AG09309 (cell line): ENCODE results near the gene NPEPL1.

Experiments
- DNase-seq: peaks from one replicate; pipeline ENCODE4 v3.0.0-alpha.2; 2010; ENCODE audit warnings: low read depth
- H3K4me3 ChIP-seq: 2 replicates; pipeline ENCODE4 v1.5.1; 2011; ENCODE audit warnings: mild to moderate bottlenecking, low read depth, low read length, moderate library complexity; ENCODE audit not compliant: control insufficient read depth
- TF ChIP-seq, protein P1 (sequence below): IDR thresholded peaks from 2 replicates; pipeline ENCODE4 v1.5.1; 2011; ENCODE audit warnings: mild to moderate bottlenecking, low read depth, low read length, inconsistent platforms; ENCODE audit not compliant: insufficient read depth, control insufficient read depth; ENCODE audit errors: missing control alignments

Gene NPEPL1

DNA sequence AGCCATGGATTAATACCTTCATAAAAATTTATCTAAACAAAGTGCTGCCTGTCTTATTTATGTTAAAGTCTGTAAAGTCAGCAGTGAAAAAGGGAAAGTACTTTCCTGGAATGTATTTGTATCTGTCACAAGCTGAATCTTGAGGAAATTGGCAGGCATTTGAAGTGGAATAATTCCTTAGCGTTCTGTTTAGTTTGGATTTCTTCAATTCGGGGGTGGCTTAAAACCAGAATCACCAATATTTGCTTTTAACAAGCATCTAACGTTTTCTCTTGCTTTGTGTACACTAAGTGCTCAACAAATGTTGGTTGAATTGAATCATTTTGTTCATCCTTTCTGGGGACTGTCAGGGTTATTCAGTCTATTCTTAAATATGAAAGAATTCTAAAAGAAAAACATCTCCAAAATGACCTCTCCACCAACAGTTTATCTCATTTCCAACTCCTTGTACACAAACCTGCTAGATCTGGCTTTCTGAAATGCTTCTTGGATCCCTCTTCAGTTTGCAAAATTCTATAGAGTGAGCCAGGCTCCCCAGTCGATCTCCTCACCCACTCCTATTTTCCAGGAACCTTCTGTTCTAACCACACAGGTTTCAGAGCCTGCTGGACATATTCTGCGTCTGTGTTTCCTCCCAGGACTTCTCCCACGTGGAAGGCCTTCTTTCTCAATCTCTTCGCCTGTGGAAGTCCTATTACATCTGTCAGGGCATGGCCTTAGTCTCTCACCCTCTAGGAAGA, 2.0 kb upstream of the NPEPL1 start:
- TF ChIP-seq, protein P1, sequence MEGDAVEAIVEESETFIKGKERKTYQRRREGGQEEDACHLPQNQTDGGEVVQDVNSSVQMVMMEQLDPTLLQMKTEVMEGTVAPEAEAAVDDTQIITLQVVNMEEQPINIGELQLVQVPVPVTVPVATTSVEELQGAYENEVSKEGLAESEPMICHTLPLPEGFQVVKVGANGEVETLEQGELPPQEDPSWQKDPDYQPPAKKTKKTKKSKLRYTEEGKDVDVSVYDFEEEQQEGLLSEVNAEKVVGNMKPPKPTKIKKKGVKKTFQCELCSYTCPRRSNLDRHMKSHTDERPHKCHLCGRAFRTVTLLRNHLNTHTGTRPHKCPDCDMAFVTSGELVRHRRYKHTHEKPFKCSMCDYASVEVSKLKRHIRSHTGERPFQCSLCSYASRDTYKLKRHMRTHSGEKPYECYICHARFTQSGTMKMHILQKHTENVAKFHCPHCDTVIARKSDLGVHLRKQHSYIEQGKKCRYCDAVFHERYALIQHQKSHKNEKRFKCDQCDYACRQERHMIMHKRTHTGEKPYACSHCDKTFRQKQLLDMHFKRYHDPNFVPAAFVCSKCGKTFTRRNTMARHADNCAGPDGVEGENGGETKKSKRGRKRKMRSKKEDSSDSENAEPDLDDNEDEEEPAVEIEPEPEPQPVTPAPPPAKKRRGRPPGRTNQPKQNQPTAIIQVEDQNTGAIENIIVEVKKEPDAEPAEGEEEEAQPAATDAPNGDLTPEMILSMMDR = no peak
- DNase-seq = no peak
- H3K4me3 ChIP-seq = no peak overlapping the region

DNA sequence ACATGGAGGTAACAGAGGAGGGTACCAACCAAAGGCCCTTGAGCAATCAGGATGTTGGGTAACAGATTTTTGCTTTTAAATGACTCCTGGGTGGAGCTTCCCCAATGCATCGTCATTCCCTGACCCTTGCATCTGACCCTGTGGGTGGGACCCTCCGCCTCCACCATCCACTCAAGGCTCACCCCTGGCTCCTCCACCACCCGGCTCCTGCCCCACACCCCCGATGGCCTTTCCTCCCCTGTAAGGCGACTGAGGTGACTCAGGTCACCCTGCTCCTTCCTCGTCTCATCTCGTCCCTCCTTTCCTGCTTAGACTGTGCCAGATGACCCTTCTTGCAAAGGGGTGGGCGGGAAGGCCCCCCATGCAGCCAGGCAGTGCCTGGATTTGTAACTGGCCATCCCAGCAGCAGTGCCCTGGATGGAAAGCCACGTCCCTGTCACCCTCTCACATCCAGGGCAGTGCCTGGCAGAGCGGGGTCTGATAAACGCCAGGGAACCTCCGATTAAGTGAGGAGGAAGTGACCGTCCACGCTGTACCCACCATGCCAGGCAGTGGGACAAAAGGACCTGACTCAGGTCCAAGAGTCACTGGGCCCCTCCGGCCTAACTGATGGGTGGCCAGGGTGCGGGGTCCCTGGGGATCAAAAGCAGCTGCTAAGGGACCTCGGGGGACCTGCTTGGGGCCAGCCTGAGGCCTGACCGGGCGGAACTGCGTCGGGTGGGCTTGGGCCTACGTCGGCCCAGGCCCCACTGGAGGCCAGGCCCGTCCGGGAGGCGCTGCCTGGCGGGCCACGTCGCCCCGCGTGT, 624 bp upstream of the NPEPL1 start:
- TF ChIP-seq, protein P1 = no peak
- H3K4me3 ChIP-seq = no peak overlapping the region
- no peak for DNase-seq

DNA sequence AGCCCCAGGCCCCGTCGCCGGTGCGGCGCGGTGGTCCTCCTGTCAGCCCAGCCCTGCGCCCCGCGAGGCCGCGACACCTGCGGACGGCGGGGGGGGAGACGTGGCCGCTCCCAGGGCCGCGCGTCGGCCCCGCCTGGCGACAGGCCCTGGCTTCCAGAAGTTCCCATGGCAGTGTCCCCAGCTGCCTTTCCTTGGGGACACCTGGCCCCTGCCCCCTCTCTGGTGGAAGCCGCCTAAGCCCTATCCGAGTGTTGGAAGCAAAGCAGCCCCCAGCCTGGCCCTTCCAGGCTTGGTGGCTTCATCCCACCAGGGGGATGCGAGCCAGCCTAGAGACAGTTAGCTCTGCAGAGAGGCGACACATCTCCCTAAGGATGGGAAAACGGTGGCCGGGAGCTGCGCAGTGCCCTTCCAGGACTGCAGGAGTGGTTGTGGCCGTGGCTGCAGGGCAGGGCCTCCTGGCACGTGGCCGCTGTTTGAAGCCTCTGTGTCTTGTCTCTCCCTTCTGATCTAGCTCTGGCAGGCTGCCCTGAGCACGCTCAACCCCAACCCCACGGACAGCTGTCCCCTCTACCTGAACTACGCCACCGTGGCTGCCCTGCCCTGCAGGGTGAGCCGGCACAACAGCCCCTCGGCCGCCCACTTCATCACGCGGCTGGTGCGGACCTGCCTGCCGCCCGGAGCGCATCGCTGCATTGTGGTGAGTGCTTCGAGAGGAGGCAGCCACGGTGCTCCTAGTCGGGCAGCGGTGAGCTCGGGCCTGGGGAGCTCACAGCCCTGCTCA, 816 bp downstream of the NPEPL1 start:
- TF ChIP-seq, protein P1 = no peak
- H3K4me3 ChIP-seq = peak overlapping the region; percentile 52
- no peak for DNase-seq

DNA sequence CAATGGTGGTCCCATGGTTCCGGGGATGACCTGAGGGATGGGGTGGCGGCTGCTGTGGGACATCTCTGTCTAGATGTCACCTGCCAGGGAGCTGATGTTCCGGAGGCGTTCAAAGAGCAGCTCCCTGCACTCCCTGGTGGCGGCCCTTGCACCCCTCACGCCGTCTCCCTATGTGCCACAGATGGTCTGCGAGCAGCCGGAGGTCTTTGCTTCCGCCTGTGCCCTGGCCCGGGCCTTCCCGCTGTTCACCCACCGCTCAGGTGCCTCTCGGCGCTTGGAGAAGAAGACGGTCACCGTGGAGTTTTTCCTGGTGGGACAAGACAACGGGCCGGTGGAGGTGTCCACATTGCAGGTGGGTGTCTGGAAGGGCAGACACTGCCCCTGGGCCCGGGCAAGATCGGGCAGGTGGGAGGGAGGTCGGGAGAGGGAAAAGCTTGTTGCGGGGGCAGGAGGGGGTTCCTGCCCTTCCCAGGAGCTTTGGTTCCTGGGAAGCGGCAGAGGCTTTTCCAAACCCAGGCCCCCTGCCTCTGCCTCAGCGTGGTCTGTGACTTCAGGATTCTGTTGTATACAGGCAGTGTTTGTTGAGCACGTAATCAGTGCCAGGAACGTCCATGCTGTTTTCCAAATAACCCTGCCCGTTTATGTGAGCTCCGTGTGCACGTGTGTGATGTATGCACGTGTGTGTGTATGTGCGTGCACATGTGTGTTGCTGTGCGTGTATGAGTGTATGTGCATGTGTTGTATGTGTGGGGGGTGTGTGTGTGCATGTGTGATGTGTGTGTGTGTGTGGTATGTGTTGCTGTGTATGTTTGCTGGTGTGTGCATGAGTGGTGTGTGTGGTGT, 1.9 kb downstream of the NPEPL1 start:
- H3K4me3 ChIP-seq = no peak overlapping the region
- DNase-seq = no peak
- TF ChIP-seq, protein P1 = no peak

DNA sequence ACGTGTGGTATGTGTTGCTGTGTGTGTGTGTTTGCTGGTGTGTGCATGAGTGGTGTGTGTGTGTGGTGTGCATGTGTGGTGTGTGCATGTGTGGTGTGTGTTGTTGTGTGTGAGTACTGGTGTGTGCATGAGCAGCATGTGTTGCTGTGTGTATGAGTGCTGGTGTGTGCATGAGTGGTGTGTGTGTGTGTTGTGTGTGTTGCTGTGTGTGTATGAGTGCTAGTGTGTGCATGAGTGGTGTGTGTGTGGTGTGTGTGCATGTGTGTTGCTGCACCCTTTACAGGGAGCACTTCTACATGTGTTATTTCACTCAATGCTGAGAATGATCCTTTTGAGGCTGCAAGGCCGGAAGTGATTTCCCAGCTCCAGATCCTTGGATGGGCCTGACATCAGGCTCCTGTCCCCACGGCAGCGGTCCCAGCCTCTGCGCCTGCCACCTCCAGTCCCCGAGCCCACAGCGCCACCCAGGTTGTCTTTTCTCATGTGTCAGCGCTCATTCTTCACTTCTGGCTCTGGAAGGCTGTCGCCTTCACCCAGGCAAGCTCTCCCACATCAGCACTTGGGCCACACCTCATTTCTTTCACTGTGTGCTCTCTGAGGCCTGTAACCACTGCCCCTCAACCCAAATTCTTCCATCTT, 2.6 kb downstream of the NPEPL1 start:
- no peak overlapping the region for H3K4me3 ChIP-seq
- no peak for DNase-seq
- TF ChIP-seq, protein P1 = no peak
